Measurements from ENCODE around the gene EIF3K.

The EIF3K gene

GRCh38 chr19:38684078-38684861 lies 65.3 kb downstream of the EIF3K start:
- peak; percentile 74 for DNase-seq (ENCODE audit: low spot score)

- no peak for DNase-seq (ENCODE audit: low spot score)
These were observed 66.1 kb downstream of the EIF3K start for GRCh38 chr19:38684862-38685665.

- DNase-seq (ENCODE audit: low spot score): no peak
These were observed 66.9 kb downstream of the EIF3K start for GRCh38 chr19:38685666-38686529.

- DNase-seq (ENCODE audit: low spot score): peak; percentile 63
These were observed 67.5 kb downstream of the EIF3K start for GRCh38 chr19:38686530-38686888.

All from activated CD4-positive, alpha-beta T cell treated with anti-CD3 and anti-CD28 coated beads, Interleukin-2, Interleukin-4, amounts not matched to agents 100 ng/mL and 50 ng/mL, durations not matched to agents 16 hours and 8 hours (primary cell).